ENCODE data around the gene SBK3.

DNA sequence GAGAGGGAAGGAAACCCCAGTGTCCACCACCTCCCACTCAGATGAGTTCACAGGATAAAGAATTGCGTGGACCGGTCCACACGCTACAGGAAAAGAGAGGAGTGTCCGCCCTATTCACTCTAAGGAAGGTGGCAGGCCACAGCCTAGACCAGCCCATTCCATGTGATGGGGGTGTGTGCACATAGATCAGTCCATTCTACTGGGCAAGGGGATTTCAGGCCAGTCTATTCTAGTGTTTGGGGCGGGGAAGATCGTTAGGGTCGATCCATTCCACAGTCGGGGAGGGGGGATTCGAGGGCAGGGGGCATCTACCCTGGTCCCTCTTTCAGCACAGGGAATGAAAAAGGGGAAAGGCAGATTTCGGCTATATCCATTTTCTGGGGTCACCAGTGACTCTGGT, 46.2 kb upstream of the SBK3 start:
- TF ChIP-seq, protein P1, sequence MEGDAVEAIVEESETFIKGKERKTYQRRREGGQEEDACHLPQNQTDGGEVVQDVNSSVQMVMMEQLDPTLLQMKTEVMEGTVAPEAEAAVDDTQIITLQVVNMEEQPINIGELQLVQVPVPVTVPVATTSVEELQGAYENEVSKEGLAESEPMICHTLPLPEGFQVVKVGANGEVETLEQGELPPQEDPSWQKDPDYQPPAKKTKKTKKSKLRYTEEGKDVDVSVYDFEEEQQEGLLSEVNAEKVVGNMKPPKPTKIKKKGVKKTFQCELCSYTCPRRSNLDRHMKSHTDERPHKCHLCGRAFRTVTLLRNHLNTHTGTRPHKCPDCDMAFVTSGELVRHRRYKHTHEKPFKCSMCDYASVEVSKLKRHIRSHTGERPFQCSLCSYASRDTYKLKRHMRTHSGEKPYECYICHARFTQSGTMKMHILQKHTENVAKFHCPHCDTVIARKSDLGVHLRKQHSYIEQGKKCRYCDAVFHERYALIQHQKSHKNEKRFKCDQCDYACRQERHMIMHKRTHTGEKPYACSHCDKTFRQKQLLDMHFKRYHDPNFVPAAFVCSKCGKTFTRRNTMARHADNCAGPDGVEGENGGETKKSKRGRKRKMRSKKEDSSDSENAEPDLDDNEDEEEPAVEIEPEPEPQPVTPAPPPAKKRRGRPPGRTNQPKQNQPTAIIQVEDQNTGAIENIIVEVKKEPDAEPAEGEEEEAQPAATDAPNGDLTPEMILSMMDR (IDR thresholded peaks at IDR 0.05) = no peak
- TF ChIP-seq POLR2AphosphoS5 (IDR thresholded peaks at IDR 0.05) = no peak
- TF ChIP-seq POLR2A (IDR thresholded peaks at IDR 0.05) = no peak

Data from prostate gland (tissue), 2 donors.